Left lobe of liver (tissue), 2 donors: Measurements from ENCODE around the gene HEXD. TPM values are rescaled to one million over a fixed set of nuclear protein-coding genes. Genes with fewer than 3 reads are reported as not detected.
"Not testable (repeated sequence)": the region's sequence is repeated elsewhere in the genome, so short reads cannot be mapped to it uniquely, and the experiment has no call there.

Experiments
- ATAC-seq: fragments of 200-7000 bp; cut with Tn5 transposase; one replicate; pipeline ENCODE4 v1.9.1; 2020; ENCODE audit warnings: mild to moderate bottlenecking, moderate library complexity
- DNase-seq: peaks from one replicate; pipeline ENCODE4 v3.0.0-alpha.2; 2020; ENCODE audit warnings: low spot score
- total RNA-seq: library from RNA; stranded (reverse); gene quantifications from one replicate; pipeline ENCODE4 v1.2.1, GENCODE V29; 2021
- donor health status: DM: no; HTN: no; CAD: no; lungs with moderate emphysema.
- donor health status: DM: no; HTN: yes; CAD: no.

HEXD gene
- total RNA-seq, 1 donor from 2014 or later = 44.3 TPM

GRCh38 chr17:82382220-82382932, 35.8 kb upstream of the HEXD start:
- ATAC-seq, DNase-seq: not testable (repeated sequence)

GRCh38 chr17:82382933-82383255, 35.3 kb upstream of the HEXD start:
- DNase-seq (no peak), ATAC-seq (no peak)

- DNase-seq (no peak), ATAC-seq (no peak)
Measured at GRCh38 chr17:82383411-82383810, 34.7 kb upstream of the HEXD start.

GRCh38 chr17:82384051-82384729, 34.0 kb upstream of the HEXD start:
- ATAC-seq (peak; percentile 19), DNase-seq (no peak)

- DNase-seq (peak; percentile 90), ATAC-seq (peak; percentile 84)
Measured at GRCh38 chr17:82384730-82385481, 33.2 kb upstream of the HEXD start.

- DNase-seq (no peak), ATAC-seq (no peak)
Measured at GRCh38 chr17:82385559-82386254, 32.4 kb upstream of the HEXD start.

GRCh38 chr17:82386255-82386831, 31.8 kb upstream of the HEXD start:
- DNase-seq (no peak), ATAC-seq (no peak)

- ATAC-seq = no peak
- DNase-seq = no peak
Measured at GRCh38 chr17:82386881-82387704, 31.1 kb upstream of the HEXD start.

- no peak for DNase-seq
Measured at GRCh38 chr17:82387705-82388106, 30.4 kb upstream of the HEXD start.

GRCh38 chr17:82388223-82388921, 29.8 kb upstream of the HEXD start:
- peak; percentile 57 for ATAC-seq
- peak; percentile 78 for DNase-seq

More at GRCh38 chr17:82387705-82388106, 30.4 kb upstream of the HEXD start:
- no peak for ATAC-seq

- DNase-seq = peak; percentile 71
- ATAC-seq = peak; percentile 41
Measured at GRCh38 chr17:82388922-82389283, 29.2 kb upstream of the HEXD start.

GRCh38 chr17:82389379-82389778, 28.8 kb upstream of the HEXD start:
- DNase-seq (no peak), ATAC-seq (no peak)

GRCh38 chr17:82390015-82390859, 27.9 kb upstream of the HEXD start:
- no peak for DNase-seq
- no peak for ATAC-seq

GRCh38 chr17:82390860-82391435, 27.2 kb upstream of the HEXD start:
- DNase-seq (no peak), ATAC-seq (no peak)

- DNase-seq = no peak
- ATAC-seq = no peak
Measured at GRCh38 chr17:82391496-82392066, 26.6 kb upstream of the HEXD start.

- no peak for DNase-seq
Measured at GRCh38 chr17:82392209-82392920, 25.8 kb upstream of the HEXD start.

GRCh38 chr17:82392941-82393340, 25.2 kb upstream of the HEXD start:
- ATAC-seq = no peak
- DNase-seq = no peak

More at GRCh38 chr17:82392209-82392920, 25.8 kb upstream of the HEXD start:
- ATAC-seq = no peak
